Stimulated activated CD4-positive, alpha-beta T cell treated with anti-CD3 and anti-CD28 coated beads, Interleukin-1b, Interleukin-23, amount 100 ng/mL, for 1 hour (primary cell): ENCODE results near the gene P2RX2.

ENCODE experiments used
- DNase-seq, 2 donors: peaks; one replicate each; pipeline ENCODE4 v3.0.0-alpha.2; 2020; ENCODE audit warnings: low read depth in 2 of 2

P2RX2 gene

DNA sequence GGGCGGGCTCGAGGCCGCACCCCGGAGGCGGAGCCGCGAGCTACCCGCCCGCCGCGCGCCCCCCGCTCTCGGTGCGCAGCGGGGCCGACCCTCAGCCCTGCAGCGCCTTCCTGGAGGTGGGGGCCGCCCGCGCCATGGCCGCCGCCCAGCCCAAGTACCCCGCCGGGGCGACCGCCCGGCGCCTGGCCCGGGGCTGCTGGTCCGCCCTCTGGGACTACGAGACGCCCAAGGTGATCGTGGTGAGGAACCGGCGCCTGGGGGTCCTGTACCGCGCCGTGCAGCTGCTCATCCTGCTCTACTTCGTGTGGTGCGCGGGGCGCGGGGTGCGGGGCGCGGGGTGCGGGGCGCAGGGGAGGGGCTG is at the start of gene P2RX2:
P2RX2 (plus strand) TSS at position 94 of the 361 bp plus-strand sequence; CDS start at position 135, 41 bp downstream.
- no peak for DNase-seq

DNA sequence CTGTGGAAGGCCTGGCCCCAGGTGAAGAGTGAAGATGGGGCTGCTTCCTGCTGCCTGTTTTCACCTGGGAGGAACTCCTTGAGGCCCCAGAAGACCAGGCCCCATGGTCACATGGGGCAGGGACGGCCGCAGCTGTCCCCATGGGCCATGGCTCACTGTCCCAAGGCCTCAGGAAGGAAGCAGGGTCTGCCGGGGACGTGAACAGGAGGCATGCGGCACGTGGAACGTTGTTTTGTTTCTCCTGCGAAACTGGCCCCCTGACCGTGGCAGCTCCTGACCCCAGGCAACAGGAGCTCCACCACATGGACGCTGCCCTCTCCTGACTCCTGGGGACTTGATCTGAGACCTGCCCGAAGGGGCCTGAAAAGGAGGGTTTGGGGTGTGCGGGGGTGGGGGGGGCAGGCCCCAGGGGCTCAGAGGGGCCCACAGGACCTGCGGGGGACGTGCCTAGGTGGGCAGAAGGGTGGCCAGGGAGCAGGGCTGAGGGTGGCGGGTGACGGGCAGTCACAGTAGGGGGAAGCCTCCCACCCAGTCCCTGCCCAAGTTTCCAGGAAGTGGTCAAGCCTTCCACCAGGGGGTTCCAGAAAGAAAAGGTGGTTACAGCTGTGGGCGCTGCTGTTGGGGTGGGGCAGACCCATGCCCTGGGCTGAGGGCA is 49.6 kb upstream of the P2RX2 start:
- DNase-seq, result no peak

DNA sequence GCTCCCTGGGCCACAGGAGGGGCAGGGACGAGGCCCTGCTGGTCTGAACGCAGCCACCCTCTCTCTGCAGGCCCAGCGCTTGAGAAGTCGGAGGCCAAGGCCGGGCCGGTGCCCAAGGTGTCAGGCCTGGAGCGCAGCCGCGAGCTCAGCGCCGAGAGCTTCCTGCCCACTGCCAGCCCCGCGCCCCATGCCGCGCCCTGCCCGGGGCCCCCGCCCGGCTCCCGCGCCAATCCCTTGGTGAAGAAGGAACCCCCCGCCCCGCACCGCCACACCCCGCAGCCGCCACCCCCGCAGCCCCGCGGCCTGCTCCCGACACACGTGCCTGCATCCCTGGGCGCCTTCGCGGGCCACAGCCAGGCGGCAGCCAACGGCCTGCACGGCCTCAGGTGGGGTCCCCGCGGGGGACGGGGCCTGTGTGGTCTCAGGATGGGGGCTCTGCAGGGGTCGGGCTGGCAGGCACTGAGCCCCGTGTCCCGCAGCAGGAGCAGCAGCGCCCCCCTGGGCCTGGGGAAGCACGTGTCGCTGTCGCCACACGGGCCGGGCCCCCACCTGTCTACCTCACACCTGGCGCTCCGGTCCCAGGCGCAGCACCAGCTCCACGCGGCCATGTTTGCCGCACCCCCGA is 48.6 kb upstream of the P2RX2 start:
- no peak for DNase-seq

DNA sequence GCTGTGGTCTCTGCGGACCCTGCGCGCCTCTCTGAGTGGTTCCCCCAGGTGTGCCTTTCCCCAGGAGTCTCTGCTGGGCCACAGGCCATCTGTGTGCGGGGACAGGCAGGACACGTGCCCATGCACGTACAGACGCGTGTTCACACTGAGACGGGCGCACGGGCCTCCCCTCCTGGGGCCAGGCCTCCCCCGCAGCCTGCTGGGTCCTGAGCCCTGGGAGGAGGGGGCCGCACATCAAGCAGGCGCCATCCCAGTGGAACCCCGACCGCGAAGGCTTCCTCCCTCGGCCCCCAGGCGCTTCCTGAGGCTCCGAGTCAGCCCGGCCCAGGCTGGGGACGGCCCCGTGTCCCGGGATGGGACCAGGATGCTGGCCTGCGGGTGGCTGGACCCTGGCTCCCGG is 47.9 kb upstream of the P2RX2 start:
- DNase-seq, result no peak

DNA sequence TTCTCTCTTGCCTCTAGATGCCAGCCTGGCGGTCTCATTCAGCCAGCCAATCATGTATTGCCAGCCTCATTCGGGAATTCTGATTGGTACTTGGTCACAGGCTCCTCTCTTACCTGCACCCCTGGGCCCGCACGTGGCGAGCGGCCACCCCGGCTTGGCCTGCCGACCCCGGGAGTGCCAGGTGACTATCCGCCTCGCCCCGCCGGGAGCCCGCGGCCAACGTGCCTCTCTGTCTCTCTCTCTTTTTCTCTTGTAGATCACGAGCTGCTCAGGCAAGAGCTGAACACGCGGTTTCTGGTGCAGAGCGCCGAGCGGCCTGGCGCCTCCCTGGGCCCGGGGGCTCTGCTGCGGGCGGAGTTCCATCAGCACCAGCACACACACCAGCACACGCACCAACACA is 47.5 kb upstream of the P2RX2 start:
- no peak for DNase-seq

DNA sequence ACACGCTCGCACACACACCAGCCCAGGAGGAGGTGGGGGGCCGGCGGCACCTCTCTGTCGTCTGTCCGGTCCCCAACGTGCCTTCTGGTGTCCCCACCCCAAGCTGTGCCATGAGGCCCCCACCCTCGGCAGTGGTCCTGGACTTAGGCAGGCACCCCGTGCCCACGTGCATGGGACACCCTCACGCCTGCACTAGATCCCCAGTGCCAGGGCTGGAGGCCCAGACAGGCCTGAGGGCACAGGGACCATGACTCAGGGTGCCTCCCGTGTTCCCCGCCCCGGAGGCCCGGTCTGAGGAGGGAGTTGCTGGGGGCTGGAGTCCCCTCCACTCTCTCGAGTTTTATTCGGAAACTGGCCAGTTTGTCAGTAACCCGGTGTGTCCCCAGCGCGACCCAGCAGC is 47.0 kb upstream of the P2RX2 start:
- no peak for DNase-seq

DNA sequence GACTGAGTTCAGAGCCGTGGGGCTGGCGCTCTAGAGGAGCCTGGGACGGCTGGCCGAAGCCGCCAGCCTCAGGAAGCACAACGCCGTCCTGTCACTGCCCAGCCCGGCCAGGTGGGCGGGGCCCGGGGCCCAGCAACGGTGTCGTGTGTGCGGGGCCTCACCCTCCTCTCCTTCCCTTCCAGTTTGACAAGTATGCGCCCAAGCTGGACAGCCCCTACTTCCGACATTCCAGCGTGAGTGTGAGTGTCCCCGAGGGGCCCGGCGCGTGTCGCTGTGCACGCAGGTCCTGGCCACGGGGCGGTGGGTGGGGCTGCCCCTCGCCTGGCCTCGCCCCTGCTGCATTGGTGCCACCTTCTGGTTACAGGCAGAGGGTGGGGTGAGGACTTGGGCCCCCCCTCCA is 46.5 kb upstream of the P2RX2 start:
- no peak for DNase-seq

DNA sequence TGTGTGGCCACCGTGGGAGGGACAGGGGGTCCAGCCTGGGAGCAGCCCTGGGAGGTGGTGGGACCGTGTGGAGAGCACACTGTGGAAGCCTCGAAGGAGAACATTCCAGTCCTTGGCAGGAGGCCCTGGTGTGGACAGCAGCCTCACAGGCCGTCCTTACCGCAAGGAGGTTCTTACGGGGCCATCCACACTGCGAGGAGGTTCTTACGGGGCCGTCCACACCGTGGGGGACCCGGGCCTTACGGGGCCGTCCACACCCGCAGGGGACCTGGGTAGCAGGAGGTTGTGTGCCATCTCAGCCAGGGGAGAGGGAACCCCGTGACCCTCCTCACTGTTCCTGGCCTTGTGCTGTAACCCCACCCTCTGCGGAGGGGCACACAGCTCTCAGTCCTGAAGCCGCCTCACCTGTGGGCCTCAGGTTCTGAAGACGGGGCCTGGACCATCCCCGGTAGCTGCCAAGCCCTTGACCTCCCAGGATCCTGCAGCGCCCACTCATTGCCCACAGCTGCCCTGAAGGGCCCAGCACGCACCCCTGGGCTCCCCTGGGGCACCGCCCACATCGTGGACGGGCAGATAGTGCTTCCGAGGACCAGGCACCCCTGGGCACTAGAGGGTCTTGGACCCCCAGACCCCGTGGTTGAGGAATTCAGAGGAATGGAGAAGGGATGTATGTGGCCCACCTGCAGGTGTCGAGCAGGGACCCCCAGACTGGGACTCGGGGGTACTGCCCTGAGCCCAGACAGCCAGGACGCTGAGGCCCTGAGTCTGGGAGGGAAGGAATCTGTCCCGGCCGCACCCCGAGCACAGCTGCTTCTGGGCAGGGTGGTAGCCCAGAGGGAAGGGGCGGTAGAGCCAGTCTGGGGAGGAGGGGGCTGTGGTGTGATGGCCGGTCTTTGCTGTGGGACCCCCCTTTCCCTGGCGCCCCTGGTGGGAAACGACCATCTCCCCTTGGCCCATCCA is 45.5 kb upstream of the P2RX2 start:
- no peak for DNase-seq

DNA sequence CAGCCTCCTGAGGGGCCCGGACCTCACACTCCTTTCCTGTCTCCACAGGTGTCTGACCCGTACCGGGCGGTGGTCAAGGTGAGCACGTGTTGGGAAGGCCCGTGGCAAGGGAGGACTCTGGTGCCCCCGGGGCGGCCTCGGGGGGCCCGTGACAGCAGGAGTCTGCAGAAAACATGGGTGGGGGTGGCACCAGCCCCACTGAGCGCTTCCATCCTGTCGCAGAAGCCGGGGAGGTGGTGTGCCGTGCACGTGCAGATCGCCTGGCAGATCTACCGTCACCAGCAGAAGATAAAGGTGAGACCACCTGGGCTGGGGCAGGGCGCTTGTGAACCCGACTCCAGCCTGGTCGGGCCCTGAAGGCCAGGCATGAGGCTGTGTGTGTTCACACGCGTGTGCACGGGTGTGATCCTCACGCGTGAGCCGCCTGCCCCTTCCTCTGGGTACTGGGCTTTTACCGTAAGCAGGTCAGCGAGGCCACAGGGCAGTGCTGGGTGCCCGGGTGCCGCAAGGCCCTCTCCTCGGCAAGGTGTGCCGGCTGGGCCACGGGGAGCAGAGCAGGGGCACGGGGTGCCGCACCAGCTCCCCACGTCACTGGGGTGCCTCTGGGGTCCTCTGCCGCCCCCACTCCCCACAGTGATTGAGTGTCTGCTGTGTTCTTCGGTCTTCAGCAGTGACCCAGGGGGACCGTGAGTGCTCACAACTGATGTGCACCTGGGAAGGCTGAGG is 44.1 kb upstream of the P2RX2 start:
- no peak for DNase-seq

DNA sequence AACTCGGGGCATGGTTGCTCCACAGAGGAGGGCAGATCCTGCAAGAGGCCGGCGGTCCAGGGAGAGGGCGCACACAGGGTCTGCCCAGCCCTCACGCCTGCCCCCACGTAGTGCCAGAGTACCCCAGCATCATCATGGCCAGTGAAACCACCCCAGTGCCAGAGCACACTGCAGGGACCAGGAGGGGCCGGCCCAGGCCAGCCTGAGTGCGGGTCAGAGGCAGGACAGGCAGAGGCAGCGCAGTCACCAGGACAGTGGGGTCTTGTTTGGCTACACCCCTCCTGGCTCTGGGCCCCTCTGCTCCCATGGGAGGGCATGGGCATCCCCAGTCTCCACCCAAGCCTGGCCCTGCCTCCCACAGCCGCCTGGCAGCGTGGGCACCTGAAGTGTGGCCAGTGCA is 42.9 kb upstream of the P2RX2 start:
- no peak for DNase-seq

DNA sequence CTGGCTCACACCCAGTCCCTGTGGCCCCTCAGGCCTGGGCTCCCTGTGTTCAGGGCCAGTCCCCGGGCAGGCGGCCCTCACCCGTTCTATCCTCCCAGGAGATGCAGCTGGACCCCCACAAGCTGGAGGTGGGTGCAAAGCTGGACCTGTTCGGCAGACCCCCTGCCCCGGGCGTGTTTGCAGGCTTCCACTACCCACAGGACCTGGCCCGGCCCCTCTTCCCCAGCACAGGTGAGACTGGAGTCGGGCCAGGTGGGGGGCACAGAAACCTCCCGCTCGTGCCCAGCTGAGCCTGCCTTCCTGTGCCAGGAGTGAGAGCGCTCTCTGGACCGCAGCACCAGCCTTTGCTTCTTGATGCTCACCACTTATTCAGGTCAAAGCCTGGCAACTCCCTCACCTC is 41.9 kb upstream of the P2RX2 start:
- DNase-seq, result no peak

DNA sequence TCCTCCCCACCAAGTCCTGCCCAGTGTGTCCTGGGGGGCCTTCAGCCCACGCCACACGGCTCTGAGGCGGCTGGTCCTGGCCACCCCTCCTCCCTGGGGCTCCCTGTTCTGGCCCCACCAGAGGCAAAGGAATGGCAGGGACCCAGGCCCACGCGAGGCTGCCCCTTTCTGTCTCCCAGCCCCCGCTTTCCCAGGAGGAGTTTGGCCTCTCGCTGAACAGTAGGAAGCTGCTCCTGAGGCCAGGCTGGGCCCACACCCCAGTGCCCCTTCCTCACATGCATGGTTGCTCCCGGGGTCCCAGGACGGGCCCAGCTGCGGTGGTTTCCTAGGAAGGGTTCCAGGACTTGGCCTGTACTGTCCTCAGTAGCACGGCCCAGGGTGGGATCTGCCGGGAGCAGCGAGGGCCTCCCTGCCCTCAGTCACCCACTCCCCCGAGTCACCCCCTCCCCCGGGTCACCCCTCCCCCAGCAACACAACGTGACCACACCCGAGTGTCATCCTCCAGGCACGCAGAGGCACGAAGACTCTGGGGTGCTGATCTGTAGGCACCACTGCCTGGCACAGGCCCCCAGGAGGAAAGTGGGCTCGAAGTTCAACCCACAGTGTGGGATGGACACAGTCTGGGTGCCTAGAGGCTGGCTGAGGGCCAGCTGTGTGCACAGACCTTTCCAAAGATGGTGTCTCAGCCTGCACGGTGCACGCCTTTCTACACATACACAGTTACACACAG is 41.2 kb upstream of the P2RX2 start:
- DNase-seq, result no peak

DNA sequence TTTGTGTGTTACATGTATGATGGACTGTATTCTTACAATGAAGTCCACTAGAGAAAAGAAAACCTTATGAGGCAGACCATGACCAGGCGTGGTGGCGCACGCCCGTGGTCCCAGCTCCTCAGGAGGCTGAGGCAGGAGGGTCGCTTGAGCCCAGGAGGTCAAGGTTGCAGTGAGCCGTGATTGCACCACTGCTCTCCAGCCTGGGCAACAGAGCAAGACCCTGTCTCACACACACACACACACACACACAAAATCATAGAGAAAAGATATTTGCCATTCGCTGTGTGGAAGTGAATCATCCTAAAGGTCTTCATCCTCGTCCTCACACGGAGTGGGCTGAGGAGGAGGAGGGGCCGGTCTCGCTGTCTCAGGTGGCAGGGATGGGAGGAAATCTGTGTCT is 40.5 kb upstream of the P2RX2 start:
- DNase-seq, result no peak

DNA sequence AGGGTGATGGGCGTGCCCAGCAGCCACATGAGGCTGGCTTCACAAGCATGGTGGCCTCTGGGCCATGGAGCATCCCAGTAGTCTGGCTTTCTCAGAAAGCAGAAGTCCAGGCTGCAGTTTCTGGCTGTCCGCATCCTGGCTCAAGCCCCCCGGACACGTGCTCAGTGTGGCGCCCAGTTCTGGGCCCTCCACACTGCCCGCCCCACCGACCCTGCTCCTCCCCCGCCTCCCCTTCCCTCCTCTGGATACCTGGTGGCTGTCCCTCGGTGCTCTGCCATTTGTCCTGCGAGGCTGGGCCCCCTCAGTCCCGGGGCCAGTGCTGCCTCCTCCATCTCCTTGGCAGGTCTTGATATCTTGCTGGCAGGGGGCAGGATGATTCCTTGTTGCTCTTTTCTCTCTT is 39.8 kb upstream of the P2RX2 start:
- no peak for DNase-seq

DNA sequence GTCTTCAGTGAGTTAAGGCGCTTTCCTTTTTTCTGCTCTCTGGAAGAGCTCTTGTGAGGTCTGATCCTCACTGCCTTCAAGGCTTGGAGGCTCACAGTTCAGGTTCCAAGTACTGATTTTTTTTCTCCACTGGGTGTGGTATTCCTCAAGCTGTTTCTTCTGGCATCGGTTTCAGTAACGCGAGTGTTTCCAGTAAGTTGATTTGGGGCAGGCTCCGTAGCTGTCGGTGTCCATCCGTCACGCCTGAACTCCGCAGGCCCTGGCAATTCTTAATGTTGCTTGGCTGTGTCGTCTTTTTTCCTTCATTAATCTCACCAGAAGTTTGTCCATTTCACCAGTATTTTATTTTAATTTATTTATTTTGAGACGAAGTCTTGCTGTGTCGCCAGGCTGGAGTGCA is 38.8 kb upstream of the P2RX2 start:
- DNase-seq, result no peak

DNA sequence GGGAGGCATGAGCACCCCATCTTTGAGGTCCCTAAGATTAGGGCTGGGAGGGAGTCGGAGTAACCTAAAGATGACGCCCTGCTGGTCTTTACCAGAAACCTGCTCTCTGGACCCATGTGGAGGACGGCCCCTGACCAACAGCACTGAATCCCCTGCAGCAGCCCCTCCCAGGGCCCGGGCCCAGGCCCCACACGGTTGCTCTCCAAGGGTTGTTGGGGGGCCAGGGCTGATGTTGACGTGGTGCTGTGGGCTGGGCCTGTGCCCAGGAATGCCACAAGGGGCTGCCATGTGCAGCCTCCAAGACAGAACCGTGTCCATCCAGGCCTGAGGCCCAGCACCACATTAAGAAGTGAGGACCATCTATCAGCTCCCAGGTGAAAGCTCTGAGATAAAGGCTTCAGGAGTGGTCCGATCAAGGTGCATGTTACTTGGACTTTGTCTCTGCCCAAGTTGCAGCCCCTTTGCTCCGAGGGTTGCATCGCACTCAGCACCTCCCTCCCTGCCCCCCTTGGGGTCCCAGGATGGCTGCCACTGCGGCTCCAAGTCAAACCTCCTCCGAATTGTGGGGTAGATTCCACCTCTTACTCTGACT is 37.8 kb upstream of the P2RX2 start:
- DNase-seq, result no peak

DNA sequence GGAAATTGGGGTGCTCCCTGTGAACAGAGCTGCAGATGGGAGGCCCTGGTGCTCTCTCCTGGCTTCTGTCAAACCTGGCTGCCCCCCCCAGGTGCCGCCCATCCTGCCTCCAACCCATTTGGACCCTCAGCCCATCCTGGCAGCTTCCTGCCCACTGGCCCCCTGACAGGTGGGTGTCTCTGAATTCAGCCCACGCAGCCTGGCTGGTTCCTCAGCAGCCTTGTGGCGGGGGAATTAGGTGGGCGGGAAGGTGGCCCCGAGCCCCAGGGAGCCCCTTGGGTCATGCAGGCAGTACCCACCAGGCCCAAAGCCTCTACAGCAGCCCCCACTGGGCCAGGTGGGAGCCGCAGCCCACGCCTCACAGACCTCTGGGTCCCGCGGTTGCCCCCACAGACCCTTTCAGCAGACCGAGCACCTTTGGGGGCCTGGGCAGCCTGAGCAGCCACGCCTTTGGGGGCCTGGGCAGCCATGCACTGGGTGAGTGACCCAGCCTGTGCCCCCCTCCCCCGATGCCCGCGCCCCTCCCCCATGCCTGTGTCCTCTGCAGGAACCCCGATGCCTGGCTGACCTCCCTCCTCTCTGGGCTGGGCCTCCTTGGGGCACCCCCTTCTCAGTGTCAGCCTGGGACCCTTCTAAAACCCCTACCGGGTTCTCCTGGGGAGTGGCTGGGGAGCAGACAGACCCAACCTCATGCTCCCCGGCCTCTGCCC is 37.1 kb upstream of the P2RX2 start:
- no peak for DNase-seq

DNA sequence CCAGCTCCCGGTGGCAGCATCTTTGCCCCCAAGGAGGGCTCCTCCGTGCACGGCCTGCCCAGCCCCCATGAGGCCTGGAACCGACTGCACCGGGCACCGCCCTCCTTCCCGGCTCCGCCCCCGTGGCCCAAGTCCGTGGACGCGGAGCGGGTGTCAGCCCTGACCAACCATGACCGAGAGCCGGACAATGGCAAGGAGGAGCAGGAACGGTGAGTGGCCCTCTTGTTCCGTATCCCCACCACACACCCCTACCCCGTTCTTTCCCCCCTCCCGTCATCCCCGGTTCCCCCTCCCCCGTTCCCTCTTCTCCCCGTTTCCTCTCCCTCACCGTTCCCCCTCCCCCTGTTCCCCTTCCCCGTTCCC is 36.5 kb upstream of the P2RX2 start:
- DNase-seq, result no peak

DNA sequence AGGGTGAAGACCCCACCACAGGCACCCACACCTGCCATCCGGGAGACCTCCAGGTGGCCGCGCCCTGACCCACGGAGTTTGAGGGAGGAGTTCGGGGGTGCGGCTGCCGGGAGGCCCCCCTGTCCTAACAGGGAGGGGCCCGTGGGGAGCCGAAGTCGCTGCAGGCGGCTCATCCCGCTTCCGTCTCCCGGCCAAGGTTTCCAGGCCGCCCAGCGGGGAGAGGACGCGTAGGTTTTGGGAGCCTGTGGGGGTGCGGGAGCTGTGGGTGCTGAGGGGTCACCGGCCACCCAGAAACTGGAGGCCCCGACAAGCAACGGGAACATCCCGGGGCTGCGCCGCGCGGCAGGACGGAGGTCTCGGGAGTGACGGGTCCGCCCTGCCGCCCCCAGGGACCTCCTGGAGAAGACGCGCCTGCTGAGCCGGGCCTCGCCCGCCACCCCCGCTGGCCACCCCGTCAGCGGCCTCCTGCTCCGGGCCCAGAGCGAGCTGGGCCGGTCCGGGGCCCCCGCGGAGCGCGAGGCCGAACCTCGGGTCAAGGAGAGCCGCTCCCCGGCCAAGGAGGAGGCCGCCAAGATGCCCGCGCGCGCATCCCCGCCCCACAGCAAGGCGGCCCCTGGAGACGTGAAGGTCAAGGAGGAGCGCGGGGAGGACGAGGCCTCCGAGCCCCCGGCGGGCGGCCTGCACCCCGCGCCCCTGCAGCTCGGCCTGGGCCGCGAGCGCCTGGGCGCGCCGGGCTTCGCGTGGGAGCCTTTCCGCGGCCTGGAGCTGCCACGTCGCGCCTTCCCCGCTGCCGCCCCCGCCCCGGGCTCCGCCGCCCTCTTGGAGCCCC is 35.8 kb upstream of the P2RX2 start:
- no peak for DNase-seq

DNA sequence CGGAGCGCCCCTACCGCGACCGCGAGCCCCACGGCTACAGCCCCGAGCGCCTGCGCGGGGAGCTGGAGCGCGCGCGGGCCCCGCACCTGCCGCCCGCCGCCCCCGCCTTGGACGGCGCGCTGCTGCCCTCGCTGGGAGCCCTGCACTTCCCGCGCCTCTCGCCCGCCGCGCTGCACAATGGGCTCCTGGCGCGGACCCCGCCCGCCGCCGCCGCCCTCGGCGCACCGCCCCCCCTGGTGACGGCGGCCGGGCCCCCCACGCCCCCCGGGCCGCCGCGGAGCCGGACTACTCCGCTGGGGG is 35.2 kb upstream of the P2RX2 start:
- no peak for DNase-seq
